BLaER1 treated with 17β-estradiol and CSF1 and Interleukin-3, amounts not matched to agents 10 nM and 100 nM (cell line): ENCODE measurements around the gene QSER1.
A peak's percentile ranks its signal among the peaks of the same experiment; 100 is the strongest.

Experiments
- H3K27ac ChIP-seq, 11 experiments: shearing (Covaris generic); formaldehyde crosslinking; 2 replicates each; pipeline ENCODE4 v1.8.1; 2022
- H3K27me3 ChIP-seq, 11 experiments: shearing (Covaris generic); formaldehyde crosslinking; 2 replicates each; pipeline ENCODE4 v1.8.1; 2022
- H3K36me3 ChIP-seq, 11 experiments: shearing (Covaris generic); formaldehyde crosslinking; 2 replicates each; pipeline ENCODE4 v1.8.1; 2022
- H3K4me1 ChIP-seq, 10 experiments: shearing (Covaris generic); formaldehyde crosslinking; 2 replicates each; pipeline ENCODE4 v1.8.1; 2022
- H3K4me2 ChIP-seq, 11 experiments: shearing (Covaris generic); formaldehyde crosslinking; 2 replicates each; pipeline ENCODE4 v1.8.1; 2022
- H3K4me3 ChIP-seq, 10 experiments: shearing (Covaris generic); formaldehyde crosslinking; 2 replicates each; pipeline ENCODE4 v1.8.1; 2022
- H3K9ac ChIP-seq, 11 experiments: shearing (Covaris generic); formaldehyde crosslinking; 2 replicates each; pipeline ENCODE4 v1.8.1; 2022
- H3K9me3 ChIP-seq, 11 experiments: shearing (Covaris generic); formaldehyde crosslinking; replicated peaks in 1 of 11; 2 replicates each; pipeline ENCODE4 v1.8.1; 2022
- H4K20me1 ChIP-seq, 11 experiments: shearing (Covaris generic); formaldehyde crosslinking; 2 replicates each; pipeline ENCODE4 v1.8.1; 2022
- Cebpa-rat ChIP-seq, 11 experiments: shearing (Covaris generic); IDR thresholded peaks; 2 replicates each; pipeline ENCODE4 v1.8.1; 2022

The QSER1 gene

DNA sequence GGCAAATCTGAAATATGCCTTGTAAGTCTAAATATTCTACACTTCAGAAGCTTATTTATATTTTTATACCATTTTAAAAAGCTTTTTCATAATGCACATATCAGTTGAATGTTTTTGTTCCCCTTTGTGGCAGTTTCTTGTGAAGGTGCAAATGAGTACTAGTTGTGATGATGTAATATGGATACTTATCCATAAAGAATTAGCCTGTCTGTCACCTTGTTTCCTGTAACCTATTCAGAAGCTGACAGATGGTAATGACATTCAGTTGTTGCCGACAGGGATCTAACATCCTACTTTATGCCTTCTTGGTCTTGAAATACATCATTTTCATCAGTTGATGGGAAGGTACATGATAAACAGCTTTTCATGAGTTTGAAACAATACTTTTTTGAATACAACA is 2.9 kb downstream of the QSER1 start:
- H3K9ac ChIP-seq, result peak overlapping the region in 9 of 11 experiments; percentile 94 to 99 (median 97); a peak in 12 of 22 replicates
- peaks cover 21 to 55% (median 34%) of the 10 kb centered on the region in 10 experiments for H3K4me1 ChIP-seq
- peak overlapping the region in 7 of 10 experiments; percentile 75 to 97 (median 89); a peak in 8 of 20 replicates for H3K4me3 ChIP-seq
- H3K36me3 ChIP-seq, result peaks cover 3 to 49% (median 32%) of the 10 kb centered on the region in 11 experiments; a peak in 19 of 22 replicates
- TF ChIP-seq Cebpa-rat (IDR thresholded peaks at IDR 0.05), result no peak
- H4K20me1 ChIP-seq, result peaks cover 20 to 56% (median 45%) of the 10 kb centered on the region in 11 experiments; a peak in 20 of 22 replicates
- peak overlapping the region in 5 of 11 experiments; percentile 97 to 99 (median 99); a peak in 3 of 22 replicates for H3K27ac ChIP-seq
- H3K27me3 ChIP-seq, result no peaks in the 10 kb centered on the region
- peak overlapping the region; percentile 71 to 92 (median 85); a peak in 21 of 22 replicates for H3K4me2 ChIP-seq
- H3K9me3 ChIP-seq, result no peaks in the 10 kb centered on the region

DNA sequence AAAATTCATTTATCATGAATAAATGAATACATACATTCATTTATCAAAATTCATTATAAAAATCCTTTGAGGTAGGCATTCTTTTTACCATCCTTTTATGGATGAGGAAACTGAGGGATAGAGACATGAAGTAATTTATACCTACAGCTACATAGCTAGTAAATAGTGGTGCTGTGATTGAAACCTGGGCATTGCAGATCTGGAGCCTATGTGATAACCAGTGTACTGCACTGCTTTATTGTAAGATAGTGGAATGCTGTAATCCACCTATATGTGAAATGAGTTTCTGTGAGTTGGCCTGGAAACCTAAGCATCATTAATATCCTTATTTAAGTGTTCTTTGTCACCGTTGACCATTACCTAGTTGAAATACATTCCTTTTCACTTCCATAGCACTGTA is 4.5 kb downstream of the QSER1 start:
- no peak for TF ChIP-seq Cebpa-rat (IDR thresholded peaks at IDR 0.05)
- H3K36me3 ChIP-seq, result peaks cover 3 to 64% (median 44%) of the 10 kb centered on the region in 11 experiments; a peak in 20 of 22 replicates
- no peak overlapping the region for H3K9ac ChIP-seq
- no peaks in the 10 kb centered on the region for H3K9me3 ChIP-seq
- no peak overlapping the region for H3K4me2 ChIP-seq
- H3K27ac ChIP-seq, result no peak overlapping the region
- no peak overlapping the region for H3K4me3 ChIP-seq
- H4K20me1 ChIP-seq, result peaks cover 37 to 72% (median 62%) of the 10 kb centered on the region in 11 experiments; a peak in 21 of 22 replicates
- peaks cover 20 to 62% (median 28%) of the 10 kb centered on the region in 10 experiments for H3K4me1 ChIP-seq
- H3K27me3 ChIP-seq, result no peaks in the 10 kb centered on the region

DNA sequence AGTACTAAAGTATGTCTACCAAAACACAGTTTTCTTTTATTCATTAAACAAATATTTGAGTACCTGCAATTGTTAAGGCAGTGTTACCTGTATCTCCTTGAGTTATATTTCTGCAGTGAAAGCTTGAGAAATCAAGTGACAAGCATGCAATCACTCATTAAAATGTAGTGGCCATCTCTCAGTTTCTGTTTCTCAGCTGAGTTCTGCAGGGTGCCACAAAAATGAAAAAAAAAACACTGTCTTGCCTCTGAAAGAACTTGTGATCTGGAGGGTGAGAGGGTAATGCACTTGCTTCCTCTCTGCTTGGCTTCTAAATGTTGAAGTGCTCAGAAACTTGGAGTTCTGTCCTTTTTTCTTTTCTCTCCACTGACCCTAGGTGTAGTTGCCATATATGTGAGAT is 6.8 kb downstream of the QSER1 start:
- no peak for TF ChIP-seq Cebpa-rat (IDR thresholded peaks at IDR 0.05)
- no peaks in the 10 kb centered on the region for H3K9me3 ChIP-seq
- H3K4me1 ChIP-seq, result peaks cover 20 to 70% (median 28%) of the 10 kb centered on the region in 10 experiments
- H4K20me1 ChIP-seq, result peaks cover 52 to 96% (median 85%) of the 10 kb centered on the region in 11 experiments; a peak in 21 of 22 replicates
- H3K36me3 ChIP-seq, result peaks cover 3 to 87% (median 59%) of the 10 kb centered on the region in 11 experiments; a peak in 20 of 22 replicates
- peak overlapping the region in 2 of 11 experiments; percentile 51 to 68; a peak in 4 of 22 replicates for H3K4me2 ChIP-seq
- H3K4me3 ChIP-seq, result no peak overlapping the region
- H3K9ac ChIP-seq, result 0 out of 22 replicates have a peak overlapping the region, but pooled peaks of 1 of the 11 experiments have one; percentile 23
- no peaks in the 10 kb centered on the region for H3K27me3 ChIP-seq
- H3K27ac ChIP-seq, result no peak overlapping the region

DNA sequence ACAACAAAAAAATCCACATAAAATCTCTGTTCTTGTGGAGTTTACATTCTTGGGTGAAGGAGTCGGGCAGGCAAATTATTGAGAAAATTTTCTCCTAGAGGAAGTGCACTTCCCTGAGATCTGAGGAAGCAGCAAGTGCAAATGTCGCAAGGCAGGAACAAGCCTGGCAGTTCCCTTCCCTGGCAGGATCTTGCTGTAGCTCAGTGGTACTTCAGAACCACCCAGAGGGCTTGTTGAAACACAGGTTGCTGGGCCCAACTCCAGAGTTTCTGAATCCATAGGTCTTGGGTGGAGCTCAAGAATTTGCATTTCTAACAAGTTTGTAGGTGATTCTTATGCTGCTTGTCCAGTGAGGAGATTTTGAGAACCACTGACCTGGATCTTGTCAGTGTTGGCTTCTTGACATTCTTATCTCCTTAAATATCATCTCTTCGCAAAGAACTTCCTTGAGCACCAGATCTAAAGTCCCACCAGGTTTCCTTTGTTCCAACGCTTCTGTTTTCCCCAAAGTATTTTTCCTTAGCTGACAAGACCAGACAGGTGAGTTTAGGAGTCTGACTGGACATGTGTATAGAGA is 9.6 kb downstream of the QSER1 start:
- no peak overlapping the region for H3K27ac ChIP-seq
- no peak overlapping the region; a peak in 1 of 20 replicates for H3K4me3 ChIP-seq
- H3K4me1 ChIP-seq, result peaks cover 0 to 50% (median 13%) of the 10 kb centered on the region in 10 experiments; a peak in 16 of 20 replicates
- H3K9ac ChIP-seq, result no peak overlapping the region
- peaks cover 0 to 7% (median 5%) of the 10 kb centered on the region in 11 experiments; a peak in 5 of 22 replicates for H3K9me3 ChIP-seq
- H3K36me3 ChIP-seq, result peaks cover 3 to 91% (median 70%) of the 10 kb centered on the region in 11 experiments; a peak in 20 of 22 replicates
- peak overlapping the region in 9 of 11 experiments; percentile 24 to 77 (median 63); a peak in 17 of 22 replicates for H3K4me2 ChIP-seq
- H3K27me3 ChIP-seq, result no peaks in the 10 kb centered on the region
- TF ChIP-seq Cebpa-rat (IDR thresholded peaks at IDR 0.05), result no peak
- peaks cover 56 to 91% (median 83%) of the 10 kb centered on the region in 11 experiments; a peak in 21 of 22 replicates for H4K20me1 ChIP-seq

DNA sequence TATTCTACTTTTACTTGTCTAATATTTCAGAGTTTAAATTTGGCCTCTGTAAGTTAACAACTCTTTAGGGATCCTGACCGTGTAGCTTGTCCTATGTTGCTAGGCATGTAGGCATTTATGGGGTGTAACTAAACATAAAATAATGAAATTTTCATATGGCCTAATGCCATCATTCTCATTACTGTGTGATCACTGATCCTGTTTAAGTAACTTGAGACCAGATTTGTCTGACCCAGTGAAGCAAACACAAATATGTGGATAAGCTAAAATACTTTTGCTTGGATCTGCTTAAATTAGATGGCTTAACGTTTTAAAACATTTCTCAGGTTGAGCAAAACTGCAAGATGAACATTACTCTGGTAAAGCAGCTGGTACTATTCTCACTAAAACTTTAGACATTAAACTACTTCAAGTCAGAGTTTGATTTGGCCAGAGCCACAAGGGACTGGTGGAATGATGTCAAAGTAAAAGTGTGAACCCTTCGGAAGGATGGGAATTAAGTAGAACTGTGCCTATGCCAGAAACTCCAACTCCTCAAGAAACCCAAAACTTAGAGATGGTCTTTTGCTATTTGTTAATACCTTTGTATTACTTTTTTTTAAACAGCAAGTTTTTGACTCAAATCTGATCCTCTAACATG is 12.5 kb downstream of the QSER1 start:
- Histone ChIP-seq H3K4me3 (no peak overlapping the region), H3K4me1 (peaks cover 0 to 30% (median 13%) of the 10 kb centered on the region in 10 experiments; a peak in 16 of 20 replicates), H3K27me3 (no peaks in the 10 kb centered on the region), H3K9me3 (peaks cover 0 to 21% (median 9%) of the 10 kb centered on the region in 11 experiments; a peak in 9 of 22 replicates), H3K36me3 (peaks cover 7 to 88% (median 63%) of the 10 kb centered on the region in 11 experiments; a peak in 20 of 22 replicates), H3K9ac (no peak overlapping the region), H3K4me2 (no peak overlapping the region), H3K27ac (no peak overlapping the region), H4K20me1 (peaks cover 33 to 79% (median 60%) of the 10 kb centered on the region in 11 experiments; a peak in 21 of 22 replicates)
- no peak for TF ChIP-seq Cebpa-rat (IDR thresholded peaks at IDR 0.05)

DNA sequence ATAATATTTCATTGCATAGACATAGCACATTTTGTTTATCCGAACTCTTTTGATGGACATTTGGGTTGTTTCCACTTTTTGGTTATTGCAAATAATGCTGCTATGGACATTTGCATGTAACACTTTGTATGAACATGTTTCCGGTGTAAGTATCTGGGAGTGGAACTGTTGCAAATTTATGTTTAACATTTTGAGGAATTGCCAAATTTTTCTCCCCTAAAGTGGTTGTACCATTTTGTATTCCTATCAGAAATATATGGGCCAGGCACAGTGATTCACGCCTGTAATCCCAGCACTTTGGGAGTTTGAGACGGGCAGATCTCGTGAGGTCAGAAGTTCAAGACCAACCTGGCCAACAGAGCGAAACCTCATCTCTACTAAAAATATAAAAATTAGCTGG is 16.0 kb downstream of the QSER1 start:
- no peaks in the 10 kb centered on the region for H3K4me1 ChIP-seq
- no peak overlapping the region for H3K4me3 ChIP-seq
- H3K36me3 ChIP-seq, result peaks cover 17 to 83% (median 69%) of the 10 kb centered on the region in 11 experiments; a peak in 20 of 22 replicates
- no peak overlapping the region for H3K9ac ChIP-seq
- H3K9me3 ChIP-seq, result peaks cover 0 to 28% (median 9%) of the 10 kb centered on the region in 11 experiments; a peak in 9 of 22 replicates
- H3K4me2 ChIP-seq, result no peak overlapping the region
- H3K27me3 ChIP-seq, result no peaks in the 10 kb centered on the region
- no peak for TF ChIP-seq Cebpa-rat (IDR thresholded peaks at IDR 0.05)
- H4K20me1 ChIP-seq, result peaks cover 23 to 79% (median 49%) of the 10 kb centered on the region in 11 experiments; a peak in 19 of 22 replicates
- no peak overlapping the region for H3K27ac ChIP-seq

DNA sequence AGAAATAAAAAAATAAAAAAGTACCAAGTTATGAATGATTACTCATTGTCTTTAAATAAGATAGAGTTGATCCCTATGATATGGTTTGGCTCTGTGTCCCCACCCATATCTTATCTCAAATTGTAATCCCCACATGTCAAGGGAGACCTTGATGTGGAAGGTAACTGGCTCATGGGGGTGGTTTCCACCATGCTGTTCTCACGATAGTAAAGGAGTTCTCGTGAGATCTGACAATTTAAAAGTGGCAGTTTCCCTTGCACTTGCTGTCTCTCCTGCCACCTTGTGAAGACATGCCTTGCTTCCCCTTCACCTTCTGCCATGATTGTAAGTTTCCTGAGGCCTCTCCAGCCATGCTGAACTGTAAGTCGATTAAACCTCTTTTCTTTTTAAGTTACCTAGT is 18.8 kb downstream of the QSER1 start:
- peaks cover 23 to 82% (median 66%) of the 10 kb centered on the region in 11 experiments; a peak in 20 of 22 replicates for H3K36me3 ChIP-seq
- no peaks in the 10 kb centered on the region for H3K4me1 ChIP-seq
- peaks cover 18 to 66% (median 30%) of the 10 kb centered on the region in 11 experiments; a peak in 19 of 22 replicates for H4K20me1 ChIP-seq
- H3K27me3 ChIP-seq, result no peaks in the 10 kb centered on the region
- no peak overlapping the region for H3K4me3 ChIP-seq
- no peak overlapping the region for H3K4me2 ChIP-seq
- H3K9me3 ChIP-seq, result peaks cover 0 to 31% (median 9%) of the 10 kb centered on the region in 11 experiments; a peak in 10 of 22 replicates
- no peak overlapping the region for H3K9ac ChIP-seq
- no peak for TF ChIP-seq Cebpa-rat (IDR thresholded peaks at IDR 0.05)
- H3K27ac ChIP-seq, result no peak overlapping the region

DNA sequence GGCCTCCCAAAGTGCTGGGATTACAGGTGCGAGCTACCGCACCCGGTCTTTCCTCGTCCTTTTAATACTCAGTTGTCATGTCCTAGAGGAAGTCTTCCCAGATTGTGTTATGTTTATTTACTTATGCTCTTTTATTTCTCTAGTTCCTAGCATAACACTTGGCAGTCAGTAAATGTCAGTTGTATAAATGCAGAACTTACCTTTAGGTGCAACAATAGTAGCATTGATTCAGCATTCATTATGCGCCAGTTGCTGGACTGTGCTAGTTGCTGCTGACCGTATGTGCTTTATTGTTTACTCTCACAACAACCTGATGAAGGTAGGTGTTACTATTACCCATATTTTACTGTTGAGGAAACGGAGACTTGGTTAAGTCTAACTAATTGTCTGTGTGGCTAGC is 20.8 kb downstream of the QSER1 start:
- peaks cover 15 to 82% (median 27%) of the 10 kb centered on the region in 11 experiments; a peak in 18 of 22 replicates for H4K20me1 ChIP-seq

More for the DNA sequence above, 20.8 kb downstream of the QSER1 start:
- no peak overlapping the region for H3K4me3 ChIP-seq
- peaks cover 0 to 20% (median 3%) of the 10 kb centered on the region in 11 experiments; a peak in 7 of 22 replicates for H3K9me3 ChIP-seq
- no peak overlapping the region for H3K4me2 ChIP-seq
- H3K27ac ChIP-seq, result no peak overlapping the region
- H3K9ac ChIP-seq, result no peak overlapping the region
- H3K4me1 ChIP-seq, result no peaks in the 10 kb centered on the region
- no peak for TF ChIP-seq Cebpa-rat (IDR thresholded peaks at IDR 0.05)
- H3K36me3 ChIP-seq, result peaks cover 23 to 83% (median 62%) of the 10 kb centered on the region in 11 experiments; a peak in 20 of 22 replicates
- H3K27me3 ChIP-seq, result no peaks in the 10 kb centered on the region
